Measurements from ENCODE around the gene ZBTB12.
A peak's percentile ranks its signal among the peaks of the same experiment; 100 is the strongest.

ZBTB12 gene

GRCh38 chr6:31896856-31897611 lies 4.9 kb downstream of the ZBTB12 start:
- no peak for DNase-seq

- no peak for DNase-seq
Observed at GRCh38 chr6:31896493-31896855, 5.4 kb downstream of the ZBTB12 start.

GRCh38 chr6:31892821-31893220 lies 9.1 kb downstream of the ZBTB12 start:
- DNase-seq, result no peak

- no peak for DNase-seq
Observed at GRCh38 chr6:31889331-31889972, 12.4 kb downstream of the ZBTB12 start.

DNA sequence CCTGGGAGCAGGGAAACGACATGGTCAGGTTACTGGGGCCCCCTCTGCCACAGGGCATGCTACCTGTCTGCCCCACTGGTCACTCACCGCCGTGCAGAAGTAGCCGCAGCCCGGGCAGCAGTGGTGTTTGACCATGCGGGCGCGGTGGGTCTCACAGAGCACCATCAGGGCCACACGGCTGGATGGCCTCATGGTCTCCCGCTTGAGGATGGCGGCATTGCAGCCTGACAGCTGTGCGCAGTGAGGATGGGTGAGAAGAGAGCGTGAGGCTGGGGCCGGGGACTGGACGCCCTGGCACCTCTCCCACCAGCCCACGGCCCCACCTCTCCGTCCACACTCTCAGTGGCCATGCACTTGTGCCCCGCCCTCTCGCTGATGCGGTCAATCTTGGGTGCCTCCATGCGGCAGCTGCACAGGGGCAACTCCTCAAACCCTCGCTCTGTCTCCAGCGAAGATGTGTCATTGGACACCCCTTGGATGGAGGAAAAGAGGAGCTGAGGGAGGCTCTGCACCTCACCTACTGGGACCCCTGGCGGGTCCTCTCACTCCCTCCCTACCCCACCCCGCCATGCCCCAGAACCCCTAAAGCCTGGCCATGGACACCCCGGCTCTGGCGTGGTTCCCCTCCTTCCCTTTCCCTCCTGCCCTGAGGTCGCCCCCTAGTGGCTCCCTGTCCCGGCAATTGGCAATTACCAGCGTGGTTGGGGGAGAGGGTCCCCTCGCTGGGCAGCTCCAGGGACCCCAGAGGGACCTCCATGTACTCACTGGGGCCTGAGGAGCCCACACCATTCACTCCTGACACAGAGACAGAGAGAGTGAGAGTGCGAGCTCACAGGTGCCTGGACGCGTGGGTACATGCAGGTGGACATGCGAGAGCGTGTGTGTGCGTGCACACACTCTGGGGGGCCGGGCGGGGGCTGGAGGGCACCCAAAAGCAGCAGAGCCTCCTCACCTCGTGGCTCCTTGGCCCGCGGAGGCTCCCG lies 13.3 kb downstream of the ZBTB12 start:
- DNase-seq, result peak; percentile 51

DNA sequence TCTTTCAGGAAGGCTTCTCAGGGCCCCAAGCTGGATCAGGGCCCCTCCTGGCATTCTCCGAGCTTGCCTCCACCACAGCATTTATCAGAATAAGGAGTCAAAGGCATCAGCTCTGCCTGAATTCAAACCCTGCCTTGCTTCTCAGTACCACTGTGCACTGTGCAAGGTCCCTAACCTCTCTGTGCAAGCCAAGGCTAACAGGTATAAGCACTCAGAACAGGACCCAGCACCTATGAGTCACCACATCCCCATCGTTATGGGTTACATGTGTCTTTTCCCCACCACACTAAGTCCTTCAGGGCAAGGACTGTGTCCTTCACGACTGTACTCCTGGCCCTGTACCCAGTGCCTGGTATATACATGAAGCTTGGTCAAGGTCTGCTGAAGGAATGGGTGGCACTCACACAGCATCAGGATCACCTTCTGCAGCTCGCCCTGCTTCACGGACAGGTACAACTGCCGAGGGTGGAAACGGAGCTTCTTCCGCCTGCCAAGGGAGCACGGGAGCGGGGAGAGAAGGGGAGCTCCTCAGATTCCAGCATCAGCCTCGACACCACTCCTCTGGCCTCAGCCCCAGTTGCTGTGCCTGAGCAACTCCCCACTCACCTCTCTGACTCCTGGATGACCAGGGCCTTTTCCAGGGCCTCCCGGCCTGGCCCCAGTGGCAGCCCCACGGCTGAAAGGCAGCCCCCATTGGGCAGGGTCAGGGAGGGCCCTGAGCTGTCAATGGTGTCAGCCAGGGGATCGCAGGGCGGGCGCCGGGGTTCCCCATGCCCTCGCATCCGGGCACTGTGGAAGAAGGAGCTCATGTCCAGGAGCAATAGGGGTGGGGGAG lies 14.5 kb downstream of the ZBTB12 start:
- no peak for DNase-seq

DNA sequence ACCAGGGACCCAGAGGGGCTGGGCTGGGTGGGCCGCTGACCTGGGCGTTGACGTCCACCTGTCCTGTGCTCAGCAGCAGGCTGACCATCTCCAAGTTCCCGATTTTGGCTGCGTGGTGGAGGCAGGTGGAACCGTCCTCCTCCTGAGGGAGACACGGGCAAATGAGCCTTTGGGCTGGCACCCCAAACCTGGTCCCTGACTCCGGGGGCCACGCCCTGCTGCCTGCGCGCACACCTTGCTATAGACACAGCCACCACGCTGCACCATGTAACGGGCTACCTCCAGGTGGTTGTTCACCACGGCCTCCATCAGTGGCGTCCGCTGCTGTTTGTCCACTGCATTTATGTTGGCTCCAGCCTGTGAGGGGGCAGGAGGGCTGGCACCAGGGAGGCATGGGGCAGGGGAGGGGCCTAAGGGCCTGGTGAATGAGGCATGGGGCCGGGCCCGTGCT lies 15.3 kb downstream of the ZBTB12 start:
- no peak for DNase-seq

GRCh38 chr6:31884528-31885035 lies 17.3 kb downstream of the ZBTB12 start:
- no peak for DNase-seq

GRCh38 chr6:31883676-31884075 lies 18.2 kb downstream of the ZBTB12 start:
- DNase-seq, result no peak

DNA sequence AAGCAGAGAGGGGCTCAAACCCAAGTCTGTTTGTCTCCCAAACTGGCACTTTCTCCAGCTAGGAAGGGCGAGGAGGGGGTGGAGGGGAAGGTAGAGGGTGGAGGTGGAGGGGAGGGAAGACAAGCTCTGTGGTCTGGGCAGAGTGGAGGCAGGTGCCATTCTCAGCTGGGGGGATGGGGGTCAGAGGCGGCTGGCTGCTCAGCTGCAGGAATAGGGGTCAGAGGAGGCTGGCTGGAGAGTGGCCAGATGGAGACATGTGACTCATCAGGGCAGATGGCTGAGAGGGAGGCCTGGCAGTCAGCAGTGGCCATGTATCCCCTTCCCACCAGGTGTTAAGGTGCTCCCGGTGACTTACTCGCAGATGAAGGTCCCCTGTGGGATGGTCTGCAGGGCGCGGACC lies 19.5 kb downstream of the ZBTB12 start:
- DNase-seq, result no peak

- DNase-seq, result no peak
Observed at GRCh38 chr6:31881136-31881859, 20.6 kb downstream of the ZBTB12 start.

- DNase-seq, result no peak
Observed at GRCh38 chr6:31880616-31881015, 21.3 kb downstream of the ZBTB12 start.

GRCh38 chr6:31879901-31880300 lies 22.0 kb downstream of the ZBTB12 start:
- DNase-seq, result no peak

GRCh38 chr6:31879143-31879542 lies 22.7 kb downstream of the ZBTB12 start:
- DNase-seq, result no peak

DNA sequence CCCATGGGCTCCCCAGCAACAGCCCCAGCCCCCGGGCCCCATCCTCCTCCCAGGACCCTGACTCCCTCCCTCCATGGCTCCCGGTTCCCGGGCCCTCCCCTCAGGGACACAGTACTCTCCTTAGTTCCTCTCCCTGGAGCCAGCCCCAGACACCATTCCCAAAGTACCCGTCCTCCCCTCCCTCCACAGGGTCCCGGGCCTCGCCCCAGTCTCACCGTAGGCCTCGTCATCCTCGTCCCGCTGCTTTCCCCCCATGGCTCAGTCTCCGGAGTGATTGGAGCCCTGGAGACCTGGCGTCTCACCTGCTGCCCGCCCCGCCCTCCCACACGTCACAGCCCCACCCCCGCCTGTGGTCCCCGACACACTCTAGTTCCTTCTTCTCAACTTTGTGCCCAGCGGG lies 23.2 kb downstream of the ZBTB12 start, which contains the start of gene SLC44A4:
SLC44A4 (minus strand) TSS at position 272 of the 400 bp plus-strand sequence; CDS start at position 255, 17 bp downstream.
- no peak for DNase-seq

- DNase-seq, result no peak
Observed at GRCh38 chr6:31878222-31878621, 23.7 kb downstream of the ZBTB12 start.

DNA sequence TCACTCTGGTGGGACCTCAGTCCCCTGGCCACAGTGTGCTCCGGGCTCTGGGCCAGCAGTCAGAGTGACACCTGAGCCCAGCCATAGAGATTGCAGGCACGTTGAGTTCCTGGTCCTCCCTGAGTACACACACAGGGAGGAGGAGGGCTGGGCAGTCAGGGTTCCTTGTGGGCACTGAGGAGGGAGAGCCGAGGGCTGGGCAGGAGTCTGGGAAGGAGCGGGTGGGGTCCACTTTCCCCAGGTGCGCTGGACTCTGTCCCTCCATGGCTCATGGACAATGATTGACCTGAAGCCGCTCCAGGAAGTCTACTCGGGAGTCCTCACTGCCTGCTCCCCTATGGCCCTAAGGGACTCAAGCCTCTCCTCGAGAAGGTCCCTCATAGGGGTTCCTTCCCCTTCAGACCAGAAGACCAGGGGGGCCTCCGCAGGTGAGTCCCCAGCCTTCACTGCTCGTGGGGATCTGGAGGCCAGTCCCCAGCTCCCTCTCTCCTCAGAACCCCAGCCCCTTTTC lies 24.2 kb downstream of the ZBTB12 start:
- no peak for DNase-seq

- DNase-seq, result no peak
Observed at GRCh38 chr6:31877125-31877650, 24.7 kb downstream of the ZBTB12 start.

GRCh38 chr6:31876357-31876756 lies 25.5 kb downstream of the ZBTB12 start:
- DNase-seq, result no peak

DNA sequence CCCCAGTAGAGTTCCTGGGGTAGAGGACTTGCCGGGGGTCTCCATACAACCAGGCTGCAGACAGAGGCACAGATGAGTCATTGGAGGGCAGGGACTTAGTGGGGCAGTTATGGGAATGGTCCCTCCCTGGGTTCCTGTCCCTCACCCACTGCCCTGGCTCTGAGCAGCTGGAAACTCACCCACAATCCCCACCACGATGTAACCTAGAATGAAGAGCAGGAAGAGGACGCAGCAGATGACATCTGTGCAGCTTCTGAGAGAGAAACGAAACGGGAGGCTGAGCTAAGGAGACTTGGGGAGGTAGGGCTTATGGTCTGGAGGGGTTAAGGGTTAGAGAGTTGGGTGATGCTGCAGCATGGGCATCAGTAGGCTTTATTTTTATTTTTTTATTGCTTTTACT lies 26.0 kb downstream of the ZBTB12 start:
- DNase-seq, result no peak

Data from T-helper 9 cell (primary cell).